CD4-positive, CD25-positive, alpha-beta regulatory T cell (primary cell): ENCODE data around the gene CBFA2T2. TPM values are rescaled to one million over a fixed set of nuclear protein-coding genes. Genes with fewer than 3 reads are reported as not detected.
"Not testable (repeated sequence)": the region's sequence is repeated elsewhere in the genome, so short reads cannot be mapped to it uniquely, and the experiment has no call there.

Experiments used
- ATAC-seq, 2 donors: fragments of 150-1000 bp; cut with Tn5 transposase; one replicate each; pipeline ENCODE4 v1.10.0; 2021; ENCODE audit warnings: low read depth in 2 of 2, moderate number of reproducible peaks in 2 of 2, moderate library complexity in 1 of 2
- DNase-seq, 3 donors: peaks; one replicate each; pipeline versions ENCODE4 v3.0.0 to v3.0.0-alpha.2; 2012 to 2022; ENCODE audit warnings: mixed read lengths in 1 of 3
- H3K27ac ChIP-seq: one replicate; pipeline ENCODE4 v1.7.0; 2013; ENCODE audit warnings: mild to moderate bottlenecking, low read length; ENCODE audit not compliant: insufficient read depth, poor library complexity, severe bottlenecking
- H3K27me3 ChIP-seq: one replicate; pipeline ENCODE4 v1.7.0; 2013; ENCODE audit warnings: low read length; ENCODE audit not compliant: control insufficient read depth, insufficient read depth
- H3K36me3 ChIP-seq: one replicate; pipeline ENCODE4 v1.7.0; 2013; ENCODE audit warnings: mild to moderate bottlenecking, low read length, moderate library complexity; ENCODE audit not compliant: control insufficient read depth, insufficient read depth
- H3K4me1 ChIP-seq: 2 replicates; pipeline ENCODE4 v1.7.0; 2013; ENCODE audit warnings: mild to moderate bottlenecking, low read length; ENCODE audit not compliant: insufficient read depth, control insufficient read depth, poor library complexity, severe bottlenecking
- H3K4me3 ChIP-seq: one replicate; pipeline ENCODE4 v1.7.0; 2013; ENCODE audit warnings: low read depth, mild to moderate bottlenecking, low read length, moderate library complexity
- H3K9me3 ChIP-seq, 2 experiments: 1 replicate in 1 of 2; 2 replicates in 1 of 2; pipeline ENCODE4 v1.7.0; 2013; ENCODE audit warnings: low read length in 2 of 2, mild to moderate bottlenecking in 1 of 2, moderate library complexity in 1 of 2; ENCODE audit not compliant: control insufficient read depth in 2 of 2
- H3K27ac Mint-ChIP-seq, 3 donors: one replicate each; pipeline ENCODE4 v1.8.0; 2020 to 2022; ENCODE audit warnings: mild to moderate bottlenecking in 3 of 3, mixed read lengths in 3 of 3, moderate library complexity in 2 of 3
- H3K27me3 Mint-ChIP-seq: one replicate; pipeline ENCODE4 v1.8.0; 2022; ENCODE audit warnings: mild to moderate bottlenecking, mixed read lengths
- H3K36me3 Mint-ChIP-seq: one replicate; pipeline ENCODE4 v1.8.0; 2020; ENCODE audit warnings: mixed read lengths
- H3K4me1 Mint-ChIP-seq, 4 donors: one replicate each; pipeline ENCODE4 v1.8.0; 2020 to 2022; ENCODE audit warnings: mixed read lengths in 4 of 4, mild to moderate bottlenecking in 1 of 4
- H3K4me3 Mint-ChIP-seq, 4 donors: one replicate each; pipeline ENCODE4 v1.8.0; 2020 to 2022; ENCODE audit warnings: mild to moderate bottlenecking in 4 of 4, mixed read lengths in 4 of 4, moderate library complexity in 3 of 4
- H3K9me3 Mint-ChIP-seq, 7 donors: one replicate each; pipeline ENCODE4 v1.8.0; 2020 to 2022; ENCODE audit warnings: mixed read lengths in 7 of 7, mild to moderate bottlenecking in 3 of 7, moderate library complexity in 2 of 7
- polyA plus RNA-seq, 4 donors: library from polyadenylated mRNA; unstranded; fragments of 300-500 nt; fragmentation: Illumina TruSeq; gene quantifications; one replicate each; pipeline ENCODE4 v1.2.3, GENCODE V29; 2021
- total RNA-seq: library from RNA; stranded (reverse); gene quantifications from one replicate; pipeline ENCODE4 v1.2.3, GENCODE V29; 2022

Gene CBFA2T2
- total and polyA plus RNA-seq, 5 donors from 2014 or later = 11.8 to 31.0 (median 14.0) TPM

- Histone ChIP-seq H3K27me3 (no peaks in the 10 kb centered on the region), H3K27ac (no peak overlapping the region), H3K9me3 (no peaks in the 10 kb centered on the region), H3K36me3 (no peaks in the 10 kb centered on the region), H3K4me3 (no peak overlapping the region), H3K4me1 (no peaks in the 10 kb centered on the region)
- Mint-ChIP-seq H3K36me3 (peaks cover 10% of the 10 kb centered on the region), H3K9me3 (no peaks in the 10 kb centered on the region), H3K4me1 (peaks cover 12 to 40% (median 24%) of the 10 kb centered on the region in 4 donors), H3K27ac (peak overlapping the region in 2 of 3 donors; percentile 38 to 64), H3K27me3 (no peaks in the 10 kb centered on the region), H3K4me3 (no peak overlapping the region)
- no peak for DNase-seq
- ATAC-seq = no peak
Observed at GRCh38 chr20:33531885-33532284, 42.0 kb downstream of the CBFA2T2 start.

GRCh38 chr20:33532753-33533459 lies 43.0 kb downstream of the CBFA2T2 start:
- Mint-ChIP-seq H3K27me3 (no peaks in the 10 kb centered on the region), H3K9me3 (peaks cover 0 to 3% (median 0%) of the 10 kb centered on the region in 7 donors), H3K4me3 (no peak overlapping the region), H3K36me3 (peaks cover 17% of the 10 kb centered on the region), H3K27ac (peak overlapping the region in 2 of 3 donors; percentile 38 to 39), H3K4me1 (peaks cover 16 to 41% (median 26%) of the 10 kb centered on the region in 4 donors)
- no peak for ATAC-seq
- no peaks in the 10 kb centered on the region for H3K9me3 ChIP-seq
- H3K27me3 ChIP-seq = no peaks in the 10 kb centered on the region
- no peak overlapping the region for H3K4me3 ChIP-seq
- DNase-seq = no peak
- H3K4me1 ChIP-seq = no peaks in the 10 kb centered on the region
- H3K36me3 ChIP-seq = no peaks in the 10 kb centered on the region
- H3K27ac ChIP-seq = no peak overlapping the region

DNA sequence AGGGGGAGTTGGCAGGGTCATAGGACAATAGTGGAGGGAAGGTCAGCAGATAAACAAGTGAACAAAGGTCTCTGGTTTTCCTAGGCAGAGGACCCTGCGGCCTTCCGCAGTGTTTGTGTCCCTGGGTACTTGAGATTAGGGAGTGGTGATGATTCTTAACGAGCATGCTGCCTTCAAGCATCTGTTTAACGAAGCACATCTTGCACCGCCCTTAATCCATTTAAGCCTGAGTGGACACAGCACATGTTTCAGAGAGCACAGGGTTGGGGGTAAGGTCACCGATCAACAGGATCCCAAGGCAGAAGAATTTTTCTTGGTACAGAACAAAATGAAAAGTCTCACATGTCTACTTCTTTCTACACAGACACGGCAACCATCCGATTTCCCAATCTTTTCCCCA lies 45.8 kb downstream of the CBFA2T2 start:
- not testable (repeated sequence) for H3K4me1 ChIP-seq, H3K4me3 ChIP-seq, DNase-seq, ATAC-seq, H3K9me3 ChIP-seq, H3K4me3 Mint-ChIP-seq, H3K36me3 ChIP-seq, H3K27ac Mint-ChIP-seq, H3K27ac ChIP-seq, H3K27me3 Mint-ChIP-seq, H3K27me3 ChIP-seq, H3K9me3 Mint-ChIP-seq
- peaks cover 18% of the 10 kb centered on the region for H3K36me3 Mint-ChIP-seq
- H3K4me1 Mint-ChIP-seq = peaks cover 25 to 45% (median 33%) of the 10 kb centered on the region in 4 donors

- Mint-ChIP-seq H3K27ac (peak overlapping the region in 1 of 3 donors; percentile 49), H3K9me3 (peaks cover 0 to 3% (median 0%) of the 10 kb centered on the region in 7 donors), H3K4me3 (no peak overlapping the region), H3K36me3 (peaks cover 18% of the 10 kb centered on the region), H3K4me1 (peaks cover 15 to 29% (median 22%) of the 10 kb centered on the region in 4 donors), H3K27me3 (no peaks in the 10 kb centered on the region)
- no peaks in the 10 kb centered on the region for H3K9me3 ChIP-seq
- no peak overlapping the region for H3K27ac ChIP-seq
- H3K4me1 ChIP-seq = no peaks in the 10 kb centered on the region
- no peak overlapping the region for H3K4me3 ChIP-seq
- no peak for ATAC-seq
- no peak for DNase-seq
- no peaks in the 10 kb centered on the region for H3K27me3 ChIP-seq
- no peaks in the 10 kb centered on the region for H3K36me3 ChIP-seq
Observed at GRCh38 chr20:33537608-33538007, 47.7 kb downstream of the CBFA2T2 start.

GRCh38 chr20:33539129-33539528 lies 49.2 kb downstream of the CBFA2T2 start:
- peaks cover 13 to 21% (median 20%) of the 10 kb centered on the region in 4 donors for H3K4me1 Mint-ChIP-seq
- Histone ChIP-seq H3K36me3 (no peaks in the 10 kb centered on the region), H3K4me3 (no peak overlapping the region), H3K4me1 (no peaks in the 10 kb centered on the region), H3K9me3 (no peaks in the 10 kb centered on the region), H3K27ac (no peak overlapping the region), H3K27me3 (no peaks in the 10 kb centered on the region)
- no peak overlapping the region for H3K4me3 Mint-ChIP-seq
- DNase-seq (no peak), ATAC-seq (no peak)
- peaks cover 0 to 3% (median 0%) of the 10 kb centered on the region in 7 donors for H3K9me3 Mint-ChIP-seq
- H3K36me3 Mint-ChIP-seq = peaks cover 12% of the 10 kb centered on the region
- no peaks in the 10 kb centered on the region for H3K27me3 Mint-ChIP-seq
- H3K27ac Mint-ChIP-seq = peak overlapping the region in 2 of 3 donors; percentile 48 to 49

DNA sequence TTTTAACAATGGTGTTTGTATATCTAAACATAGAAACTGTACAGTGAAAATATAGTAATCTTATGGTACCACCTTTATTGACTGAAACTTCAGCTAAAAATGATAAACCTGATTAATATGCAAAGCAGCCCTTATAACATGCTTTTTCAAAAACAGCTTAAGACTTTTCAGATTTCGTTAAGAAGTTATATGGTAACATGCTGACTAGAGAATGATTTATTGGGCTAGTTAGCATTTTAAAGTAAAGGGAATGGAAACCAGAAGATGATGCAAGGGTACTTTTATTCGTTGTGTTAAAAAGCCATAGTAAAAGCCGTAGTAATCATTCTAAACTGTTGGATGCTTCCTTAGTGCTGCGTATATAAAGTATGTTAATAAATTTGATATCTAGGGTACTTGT lies 50.5 kb downstream of the CBFA2T2 start:
- peaks cover 12% of the 10 kb centered on the region for H3K36me3 Mint-ChIP-seq
- H3K27me3 Mint-ChIP-seq = no peaks in the 10 kb centered on the region
- peaks cover 13 to 21% (median 21%) of the 10 kb centered on the region in 4 donors for H3K4me1 Mint-ChIP-seq
- Histone ChIP-seq H3K27me3 (no peaks in the 10 kb centered on the region), H3K9me3 (no peaks in the 10 kb centered on the region), H3K27ac (no peak overlapping the region), H3K36me3 (no peaks in the 10 kb centered on the region), H3K4me3 (no peak overlapping the region), H3K4me1 (no peaks in the 10 kb centered on the region)
- DNase-seq (no peak), ATAC-seq (no peak)
- no peak overlapping the region for H3K4me3 Mint-ChIP-seq
- H3K9me3 Mint-ChIP-seq = peaks cover 0 to 3% (median 0%) of the 10 kb centered on the region in 7 donors
- H3K27ac Mint-ChIP-seq = no peak overlapping the region

GRCh38 chr20:33541074-33541473 lies 51.2 kb downstream of the CBFA2T2 start:
- Mint-ChIP-seq H3K27me3 (no peaks in the 10 kb centered on the region), H3K4me1 (peaks cover 13 to 21% (median 21%) of the 10 kb centered on the region in 4 donors), H3K27ac (no peak overlapping the region), H3K4me3 (no peak overlapping the region), H3K36me3 (peaks cover 12% of the 10 kb centered on the region), H3K9me3 (peaks cover 0 to 3% (median 0%) of the 10 kb centered on the region in 7 donors)
- DNase-seq = no peak
- no peaks in the 10 kb centered on the region for H3K36me3 ChIP-seq
- no peaks in the 10 kb centered on the region for H3K27me3 ChIP-seq
- no peak overlapping the region for H3K27ac ChIP-seq
- no peaks in the 10 kb centered on the region for H3K9me3 ChIP-seq
- H3K4me3 ChIP-seq = no peak overlapping the region
- no peaks in the 10 kb centered on the region for H3K4me1 ChIP-seq
- ATAC-seq = no peak

GRCh38 chr20:33541797-33542196 lies 51.9 kb downstream of the CBFA2T2 start:
- Histone ChIP-seq H3K4me3 (no peak overlapping the region), H3K27ac (no peak overlapping the region), H3K27me3 (no peaks in the 10 kb centered on the region), H3K9me3 (no peaks in the 10 kb centered on the region), H3K36me3 (no peaks in the 10 kb centered on the region), H3K4me1 (no peaks in the 10 kb centered on the region)
- ATAC-seq (no peak), DNase-seq (no peak)
- peaks cover 12% of the 10 kb centered on the region for H3K36me3 Mint-ChIP-seq
- no peaks in the 10 kb centered on the region for H3K27me3 Mint-ChIP-seq
- H3K4me3 Mint-ChIP-seq = no peak overlapping the region
- no peak overlapping the region for H3K27ac Mint-ChIP-seq
- peaks cover 13 to 21% (median 21%) of the 10 kb centered on the region in 4 donors for H3K4me1 Mint-ChIP-seq
- peaks cover 0 to 3% (median 0%) of the 10 kb centered on the region in 7 donors for H3K9me3 Mint-ChIP-seq
